GM18505 (cell line): Measurements from ENCODE around the gene G0S2.

ENCODE experiments used
- ATAC-seq: cut with Tn5 transposase; IDR thresholded peaks from one replicate; pipeline ENCODE4 v1.9.1; 2021; ENCODE audit not compliant: unreplicated experiment
- POLR2A ChIP-seq: IDR thresholded peaks from 4 replicates; pipeline ENCODE4 v1.6.1; 2011; ENCODE audit warnings: borderline replicate concordance; ENCODE audit not compliant: insufficient read depth, insufficient read length; ENCODE audit errors: extremely low read depth

G0S2 gene

GRCh38 chr1:209721323-209721722, 46.1 kb downstream of the G0S2 start:
- TF ChIP-seq POLR2A: no peak
- no peak for ATAC-seq

GRCh38 chr1:209723265-209723664, 48.1 kb downstream of the G0S2 start:
- no peak for ATAC-seq
- TF ChIP-seq POLR2A: no peak

- ATAC-seq: no peak
- no peak for TF ChIP-seq POLR2A
Observed at GRCh38 chr1:209723756-209724693, 48.8 kb downstream of the G0S2 start.
